HepG2 (cell line): ENCODE data around the gene C2orf15. TPM values are rescaled to one million over a fixed set of nuclear protein-coding genes. Genes with fewer than 3 reads are reported as not detected.

Experiments used
- ATAD3A ChIP-seq: sonication (generic); formaldehyde crosslinking; IDR thresholded peaks from 2 replicates; pipeline ENCODE4 v1.4.0; 2020; ENCODE audit warnings: missing genetic modification reagents
- CBX1 ChIP-seq: IDR thresholded peaks from one replicate; pipeline ENCODE4 v1.6.1; 2016; ENCODE audit warnings: antibody characterized with exemption, low read depth
- DZIP1 ChIP-seq: sonication (generic); formaldehyde crosslinking; IDR thresholded peaks from 2 replicates; pipeline ENCODE4 v1.5.0; 2020; ENCODE audit warnings: mild to moderate bottlenecking, missing genetic modification reagents
- ETV5 ChIP-seq: IDR thresholded peaks from 2 replicates; pipeline ENCODE4 v1.6.1; 2018; ENCODE audit warnings: missing biosample characterization, missing genetic modification reagents, inconsistent platforms, borderline replicate concordance
- HIC2 ChIP-seq: sonication (generic); formaldehyde crosslinking; IDR thresholded peaks from 2 replicates; pipeline ENCODE4 v1.9.0; 2022; ENCODE audit warnings: low read depth, missing genetic modification reagents
- MEIS1 ChIP-seq: sonication (generic); formaldehyde crosslinking; IDR thresholded peaks from 2 replicates; pipeline ENCODE4 v1.9.0; 2021; ENCODE audit warnings: mild to moderate bottlenecking, missing genetic modification reagents, moderate library complexity, borderline replicate concordance
- MTF2 ChIP-seq: sonication (generic); formaldehyde crosslinking; IDR thresholded peaks from 2 replicates; pipeline ENCODE4 v1.5.0; 2020; ENCODE audit warnings: missing genetic modification reagents, borderline replicate concordance
- NFATC3 ChIP-seq: sonication (generic); formaldehyde crosslinking; IDR thresholded peaks from 2 replicates; pipeline ENCODE4 v1.5.1; 2020; ENCODE audit warnings: mild to moderate bottlenecking, missing genetic modification reagents
- PAF1 ChIP-seq: IDR thresholded peaks from 2 replicates; pipeline ENCODE4 v1.6.1; 2016; ENCODE audit warnings: missing genetic modification reagents, missing compliant biosample characterization
- PATZ1 ChIP-seq: sonication (generic); formaldehyde crosslinking; IDR thresholded peaks from 2 replicates; pipeline ENCODE4 v1.4.0; 2020; ENCODE audit warnings: missing genetic modification reagents
- RARG ChIP-seq: sonication (generic); formaldehyde crosslinking; IDR thresholded peaks from 2 replicates; pipeline ENCODE4 v1.4.0; 2020; ENCODE audit warnings: low read depth, mild to moderate bottlenecking, missing genetic modification reagents
- RBAK ChIP-seq: sonication (generic); formaldehyde crosslinking; IDR thresholded peaks from 2 replicates; pipeline ENCODE4 v1.5.1; 2020; ENCODE audit warnings: mild to moderate bottlenecking, missing genetic modification reagents
- SP5 ChIP-seq: IDR thresholded peaks from 2 replicates; pipeline ENCODE4 v1.6.1; 2016; ENCODE audit warnings: low read depth, borderline replicate concordance
- ZKSCAN1 ChIP-seq: fragments of 150-350 bp; IDR thresholded peaks from 2 replicates; pipeline ENCODE4 v1.6.1; 2014; ENCODE audit warnings: low read length
- ZNF160 ChIP-seq: sonication (generic); formaldehyde crosslinking; IDR thresholded peaks from 2 replicates; pipeline ENCODE4 v1.8.0; 2022; ENCODE audit warnings: mild to moderate bottlenecking, inconsistent platforms, missing genetic modification reagents
- ZNF326 ChIP-seq: sonication (generic); formaldehyde crosslinking; IDR thresholded peaks from 2 replicates; pipeline ENCODE4 v1.4.0; 2020; ENCODE audit warnings: missing genetic modification reagents, borderline replicate concordance
- ZNF567 ChIP-seq: sonication (generic); formaldehyde crosslinking; IDR thresholded peaks from 2 replicates; pipeline ENCODE4 v1.8.1; 2023; ENCODE audit warnings: mild to moderate bottlenecking, missing genetic modification reagents, borderline replicate concordance
- ZNF891 ChIP-seq: sonication (generic); formaldehyde crosslinking; IDR thresholded peaks from 2 replicates; pipeline ENCODE4 v1.5.0; 2020; ENCODE audit warnings: mild to moderate bottlenecking, missing genetic modification reagents
- ZSCAN12 ChIP-seq: sonication (generic); formaldehyde crosslinking; IDR thresholded peaks from 2 replicates; pipeline ENCODE4 v1.9.0; 2021; ENCODE audit warnings: mild to moderate bottlenecking, missing genetic modification reagents
- polyA plus RNA-seq, 8 experiments: library from polyadenylated mRNA; depleted of rRNA in 3 of 8; stranded (reverse) in 7 of 8; unstranded in 1 of 8; fragments of >200 nt; fragmentation: Illumina TruSeq in 4 of 8; extraction: Trizol in 4 of 8; gene quantifications; 2 replicates each; pipeline versions ENCODE4 v1.2.1 to v1.2.3, GENCODE V29; 2011 to 2016; ENCODE audit warnings: low read depth in 4 of 8, missing spikeins in 1 of 8, mixed read lengths in 1 of 8; ENCODE audit not compliant: insufficient read depth in 1 of 8
- total RNA-seq, 5 experiments: library from RNA; depleted of rRNA; stranded (reverse); fragments of >200 nt; fragmentation: Illumina TruSeq; extraction: Trizol; gene quantifications; 2 replicates each; pipeline ENCODE4 v1.2.3, GENCODE V29; 2016; ENCODE audit warnings: low read depth in 1 of 5

The C2orf15 gene
- total and polyA plus RNA-seq, 2 of the 13 experiments (the other 11 are each of a cell fraction or from before 2014, with no cell fraction given), result 5.5 to 8.3 TPM

GRCh38 chr2:99180755-99181623 is 39.5 kb downstream of the C2orf15 start, which contains the start of the genes MITD1 and MRPL30 (continued):
- TF ChIP-seq RARG (CRISPR knock-in tag), result peak; percentile 89
- TF ChIP-seq MEIS1, result peak; percentile 65
- TF ChIP-seq ZNF326, result no peak
- peak; percentile 87 for TF ChIP-seq ZNF891
- no peak; the same call in 1 of the 2 replicates for TF ChIP-seq ATAD3A (CRISPR knock-in tag)
- peak; percentile 76; the same call in 1 of the 2 replicates for TF ChIP-seq ZNF160
- peak; percentile 89 for TF ChIP-seq CBX1
- TF ChIP-seq ZSCAN12 (CRISPR knock-in tag), result no peak
- peak; percentile 91 for TF ChIP-seq ETV5 (CRISPR knock-in tag)
- TF ChIP-seq MTF2 (CRISPR knock-in tag), result peak; percentile 34; the same call in 1 of the 2 replicates
- TF ChIP-seq RBAK (CRISPR knock-in tag), result no peak
- peak; percentile 73 for TF ChIP-seq SP5 (CRISPR knock-in tag)
- peak; percentile 99 for TF ChIP-seq NFATC3 (CRISPR knock-in tag)
- no peak for TF ChIP-seq DZIP1 (CRISPR knock-in tag)
- peak; percentile 66; the same call in 1 of the 2 replicates for TF ChIP-seq HIC2
- peak; percentile 58; the same call in 1 of the 2 replicates for TF ChIP-seq PATZ1 (CRISPR knock-in tag)
- no peak for TF ChIP-seq PAF1 (CRISPR knock-in tag)
- peak; percentile 83 for TF ChIP-seq ZKSCAN1
- TF ChIP-seq ZNF567 (CRISPR knock-in tag), result peak; percentile 91
